ENCODE data around the gene KDM6A. TPM values are rescaled to one million over a fixed set of nuclear protein-coding genes. Genes with fewer than 3 reads are reported as not detected.

The KDM6A gene
- total RNA-seq, 1 experiment from 2014 or later, result 42.8 TPM

DNA sequence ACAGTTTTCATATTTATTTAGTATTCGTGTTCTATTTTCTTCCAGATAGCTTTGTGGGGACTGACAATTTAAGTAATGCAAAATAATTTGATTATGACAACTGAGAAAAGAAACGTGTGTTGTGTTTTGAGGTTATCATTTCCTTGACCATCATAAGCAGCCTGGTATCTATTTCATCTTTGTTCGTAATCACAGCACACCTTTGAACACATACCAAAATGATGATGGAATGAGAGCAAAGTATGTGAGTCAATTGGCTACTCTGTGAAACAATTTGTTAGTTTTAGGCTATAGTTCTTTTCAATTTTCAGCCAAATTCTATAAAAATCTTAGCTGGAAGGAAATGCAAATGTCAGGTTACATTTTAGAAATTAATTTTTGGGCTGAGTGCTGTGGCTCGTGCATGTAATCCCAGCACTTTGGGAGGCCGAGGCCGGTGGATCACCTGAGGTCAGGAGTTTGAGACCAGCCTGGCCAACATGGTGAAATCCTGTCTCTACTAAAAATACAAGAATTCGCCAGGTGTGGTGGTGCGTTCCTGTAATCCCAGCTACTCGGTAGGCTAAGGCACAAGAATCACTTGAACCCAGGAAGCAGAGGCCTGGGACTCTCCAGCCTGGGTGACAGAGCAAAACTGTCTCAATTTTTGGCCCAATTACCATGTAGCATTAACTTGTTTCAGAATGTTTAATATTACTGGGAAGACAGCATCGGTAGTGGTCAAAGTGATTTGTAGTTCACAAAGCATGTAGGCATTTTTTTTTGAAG, 30.3 kb upstream of the KDM6A start:
- no peaks in the 10 kb centered on the region for H3K27me3 Mint-ChIP-seq (ENCODE audit: low read depth)
- H3K36me3 Mint-ChIP-seq (ENCODE audit: insufficient read depth in 1 of 3, low read depth in 3 of 3), result peaks cover 0 to 1% (median 0%) of the 10 kb centered on the region in 3 experiments; a peak in 2 of 7 replicates
- no peak for TF ChIP-seq CTCF (conservative IDR thresholded peaks at IDR 0.05)

More for the DNA sequence above, 30.3 kb upstream of the KDM6A start:
- H3K27me3 ChIP-seq (ENCODE audit: insufficient read depth, low read length), result no peaks in the 10 kb centered on the region
- H2BK5ac ChIP-seq (ENCODE audit: insufficient read length, low read length), result no peak overlapping the region
- H4K8ac ChIP-seq (replicated peaks; ENCODE audit: insufficient read length, low read depth, low read length), result no peak overlapping the region
- H3K79me2 ChIP-seq (ENCODE audit: insufficient read depth, low read length), result no peaks in the 10 kb centered on the region
- H2BK12ac ChIP-seq (ENCODE audit: insufficient read length, low read depth, low read length), result no peak overlapping the region
- no peak overlapping the region for H4K91ac ChIP-seq (ENCODE audit: insufficient read length, low read depth, low read length)
- H3K79me1 ChIP-seq (ENCODE audit: insufficient read depth, low read depth, low read length, poor library complexity, severe bottlenecking), result no peaks in the 10 kb centered on the region
- peaks cover 69 to 72% of the 10 kb centered on the region in 2 experiments for H3K9me3 Mint-ChIP-seq
- H3K4me2 ChIP-seq (ENCODE audit: insufficient read depth, insufficient read length, low read length), result no peak overlapping the region
- no peak overlapping the region for H3K56ac ChIP-seq (ENCODE audit: insufficient read length, low read depth, low read length)
- H2BK15ac ChIP-seq (ENCODE audit: low read depth, low read length), result no peak overlapping the region
- no peak overlapping the region for H2BK20ac ChIP-seq (ENCODE audit: low read depth, low read length, poor library complexity, severe bottlenecking)
- H2BK120ac ChIP-seq (ENCODE audit: low read depth, low read length, poor library complexity, severe bottlenecking), result no peak overlapping the region
- DNase-seq, result no peak
- H3K27ac ChIP-seq (ENCODE audit: insufficient read length, low read depth, low read length), result no peak overlapping the region
- H3K18ac ChIP-seq (ENCODE audit: insufficient read length, low read depth, low read length), result no peak overlapping the region
- H3T11ph ChIP-seq (ENCODE audit: low read length), result no peak overlapping the region
- H2AFZ ChIP-seq (ENCODE audit: low read length), result no peak overlapping the region
- peaks cover 42% of the 10 kb centered on the region for H3K9me3 ChIP-seq (ENCODE audit: control insufficient read depth, low read depth, low read length)
- H3K14ac ChIP-seq (ENCODE audit: insufficient read depth, low read length), result no peak overlapping the region
- no peak overlapping the region for H2AK5ac ChIP-seq (ENCODE audit: insufficient read length, low read length)
- H4K5ac ChIP-seq (ENCODE audit: insufficient read length, low read depth, low read length), result no peak overlapping the region
- no peak overlapping the region for H3K4ac ChIP-seq (ENCODE audit: low read depth, low read length)
- no peaks in the 10 kb centered on the region for H3K4me1 ChIP-seq (ENCODE audit: insufficient read depth, low read length)
- H3K23me2 ChIP-seq (ENCODE audit: insufficient read length, low read depth, low read length, poor library complexity, severe bottlenecking), result no peaks in the 10 kb centered on the region
- H3K4me1 Mint-ChIP-seq, result no peaks in the 10 kb centered on the region
- no peak overlapping the region for H3K4me3 Mint-ChIP-seq
- H3K23ac ChIP-seq (ENCODE audit: insufficient read length, low read depth, low read length), result no peak overlapping the region
- H3K9ac ChIP-seq (ENCODE audit: extremely low read depth, insufficient read length, low read length), result no peak overlapping the region
- no peaks in the 10 kb centered on the region for H4K20me1 ChIP-seq (ENCODE audit: control insufficient read depth, insufficient read depth, insufficient read length)
- no CpG with 5 or more reads among the region's 10 CpGs for WGBS (ENCODE audit: extremely low coverage, insufficient read length, low lambda C conversion rate)
- H3K27ac Mint-ChIP-seq, result no peak overlapping the region
